ENCODE measurements around the gene DMRTA2.

- TF ChIP-seq FOXM1 (IDR thresholded peaks at IDR 0.05; ENCODE audit: borderline replicate concordance) = no peak
- no peak for TF ChIP-seq L3MBTL2 (conservative IDR thresholded peaks at IDR 0.05)
- no peak for TF ChIP-seq NFRKB (IDR thresholded peaks at IDR 0.05)
- no peak for TF ChIP-seq HDGF (IDR thresholded peaks at IDR 0.05; ENCODE audit: borderline replicate concordance)
- no peak for TF ChIP-seq FOXA1 (IDR thresholded peaks at IDR 0.05)
- TF ChIP-seq ELF4 (IDR thresholded peaks at IDR 0.05) = no peak
- TF ChIP-seq SUZ12 (IDR thresholded peaks at IDR 0.05) = no peak
Observed at GRCh38 chr1:50378770-50379169, 44.5 kb downstream of the DMRTA2 start.

Data from HEK293T (cell line).